Activated T-helper 1 cell treated with Interleukin-2 at 50 U/mL for 16 hours (primary cell): ENCODE data around the gene SPN.
"Not testable (repeated sequence)": the region's sequence is repeated elsewhere in the genome, so short reads cannot be mapped to it uniquely, and the experiment has no call there.

Experiments used
- DNase-seq: peaks from one replicate; pipeline ENCODE4 v3.0.0-alpha.2; 2020; ENCODE audit warnings: low read depth

Gene SPN

GRCh38 chr16:29676989-29677785 is 14.1 kb downstream of the SPN start:
- DNase-seq: no peak

DNA sequence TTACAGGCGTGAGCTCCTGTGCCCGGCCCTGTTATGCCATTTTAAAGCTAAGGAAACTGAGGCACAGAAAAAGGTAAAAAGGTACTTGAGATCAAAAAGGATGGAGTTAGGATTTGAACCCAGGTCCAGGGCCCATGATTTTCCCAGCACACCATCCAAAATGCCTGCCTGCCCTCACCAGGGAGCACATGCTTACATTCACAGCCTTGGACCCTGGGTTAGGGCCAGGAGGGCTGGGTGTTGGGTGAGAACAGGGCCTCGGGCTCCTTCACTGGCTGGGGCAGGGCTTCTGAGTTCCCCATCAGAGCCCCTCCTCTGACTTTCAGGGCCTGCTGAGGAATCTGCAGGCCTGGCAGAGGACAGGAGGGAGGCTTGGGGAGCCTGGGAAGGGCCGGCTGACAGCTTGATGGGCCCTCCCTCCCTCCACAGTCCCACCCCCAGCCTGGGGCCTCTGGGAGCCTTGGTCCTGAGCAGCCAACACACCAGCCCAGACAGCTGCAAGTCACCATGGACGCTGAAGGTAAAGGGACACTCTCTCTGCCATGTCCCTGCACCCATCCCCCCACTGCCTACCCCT is 15.7 kb downstream of the SPN start, which contains the start of gene QPRT:
TSS of gene QPRT (plus strand) at position 490 of the 577 bp plus-strand sequence. CDS start at position 508, 18 bp downstream.
- no peak for DNase-seq

- DNase-seq: no peak
These were observed 17.1 kb downstream of the SPN start for GRCh38 chr16:29680180-29680598.

DNA sequence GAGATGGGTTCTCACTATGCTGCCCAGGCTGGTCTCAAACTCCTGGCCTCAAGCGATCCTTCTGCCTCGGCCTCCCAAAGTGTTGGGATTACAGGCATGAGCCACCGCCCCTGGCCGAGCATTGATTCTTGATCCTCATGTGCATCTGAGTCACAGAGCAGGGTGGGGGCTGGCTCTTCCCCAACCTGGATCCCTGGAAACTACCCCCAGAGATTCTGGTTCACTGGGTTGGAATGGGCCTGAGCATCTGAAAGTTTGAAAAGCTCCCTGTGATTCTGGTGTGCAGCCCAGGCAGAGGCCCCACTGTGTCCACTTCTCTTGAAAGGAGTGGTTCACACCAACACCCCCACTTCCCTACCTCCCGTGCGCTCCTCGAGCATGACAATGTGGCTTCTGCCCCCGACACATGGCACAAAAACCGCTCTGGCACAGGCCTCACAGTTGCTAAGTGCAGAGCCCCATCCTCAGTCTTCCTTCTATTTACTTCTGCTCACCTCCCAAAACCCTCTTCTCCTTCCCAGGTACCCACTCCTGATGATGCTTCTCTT is 20.6 kb downstream of the SPN start:
- DNase-seq: no peak

DNA sequence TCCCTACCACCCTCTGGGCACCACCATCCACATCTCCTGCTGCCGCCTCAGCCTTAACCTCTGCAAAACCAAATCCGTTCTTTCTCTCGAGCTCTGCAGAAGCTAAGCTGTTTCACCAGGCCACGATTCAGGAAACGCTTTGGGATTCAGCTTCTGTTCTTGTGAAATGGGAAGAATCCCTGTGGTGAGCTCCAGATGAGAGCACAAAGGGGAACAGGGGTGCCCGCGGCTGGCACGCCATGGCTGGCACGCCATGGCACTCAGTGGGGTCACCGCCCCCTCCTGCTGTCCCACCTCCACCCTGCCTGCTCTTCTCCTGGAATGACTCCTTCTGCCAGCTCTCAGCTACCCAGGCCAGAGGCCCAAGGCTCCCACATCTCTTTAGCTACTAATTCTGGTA is 21.6 kb downstream of the SPN start:
- DNase-seq: no peak

DNA sequence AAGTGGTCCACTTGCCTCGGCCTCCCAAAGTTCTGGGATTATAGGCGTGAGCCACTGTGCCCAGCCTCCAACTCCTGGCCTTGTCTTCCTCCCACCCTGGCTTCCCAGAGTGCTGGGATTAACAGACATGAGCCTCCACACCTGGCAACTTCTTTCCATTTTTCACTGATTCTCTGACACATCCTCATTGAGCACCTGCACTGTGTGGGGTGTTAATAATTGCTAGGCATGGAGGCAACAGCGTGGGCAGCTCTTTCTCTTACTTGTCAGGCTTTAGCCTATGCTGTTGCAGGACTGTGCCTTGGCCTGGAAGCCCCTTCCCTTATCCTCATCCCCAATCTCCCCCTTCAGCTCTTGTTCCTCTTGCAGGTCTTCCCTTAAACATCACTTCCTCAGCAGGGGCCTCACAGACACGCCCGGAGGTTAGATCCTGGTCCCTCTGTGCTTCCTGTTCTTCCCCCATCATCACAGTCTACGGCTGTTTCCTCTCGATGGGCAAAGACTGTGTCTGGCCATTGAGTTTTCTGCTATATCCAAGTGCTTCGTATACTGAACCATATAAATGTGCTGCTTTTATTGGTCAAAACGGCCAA is 23.8 kb downstream of the SPN start:
- DNase-seq: no peak

- DNase-seq: no peak
These were observed 24.7 kb downstream of the SPN start for GRCh38 chr16:29687755-29688154.

GRCh38 chr16:29688172-29688571 is 25.1 kb downstream of the SPN start:
- DNase-seq: no peak

DNA sequence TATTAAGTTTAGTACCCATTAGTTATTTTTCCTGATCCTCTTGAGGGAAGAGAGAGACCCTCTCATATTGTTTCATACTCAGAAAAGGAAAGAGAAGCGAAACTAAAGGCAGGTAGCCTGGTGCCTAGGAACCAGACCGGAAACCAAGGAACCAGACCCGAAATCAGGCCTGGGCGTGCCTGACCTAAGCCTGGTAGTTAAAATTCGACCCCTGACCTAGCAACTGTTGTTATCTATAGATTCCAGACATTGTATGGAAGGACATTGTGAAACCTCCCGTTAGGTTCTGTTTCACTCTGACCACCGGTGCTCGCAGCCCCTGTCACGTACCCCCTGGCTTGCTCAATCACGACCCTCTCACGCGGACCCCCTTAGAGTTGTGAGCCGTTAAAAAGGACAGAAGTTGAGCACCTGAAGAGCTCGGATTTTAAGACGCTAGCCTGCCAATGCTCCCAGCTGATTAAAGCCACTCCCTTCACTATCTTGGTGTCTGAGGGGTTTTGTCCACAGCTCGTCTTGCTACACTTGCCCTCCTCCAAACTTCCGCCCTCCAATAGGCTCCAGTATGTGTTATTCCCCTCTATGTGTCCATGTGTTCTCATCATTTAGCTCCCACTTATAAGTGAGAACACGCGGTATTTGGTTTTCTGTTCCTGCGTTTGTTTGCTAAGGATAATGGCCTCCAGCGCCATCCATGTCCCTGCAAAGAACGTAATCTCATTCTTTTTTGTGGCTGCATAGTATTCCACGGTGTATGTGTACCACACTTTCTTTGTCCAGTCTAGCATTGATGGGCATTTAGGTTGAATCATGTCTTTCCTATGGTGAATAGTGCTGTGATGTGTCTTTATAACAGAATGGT is 26.7 kb downstream of the SPN start:
- DNase-seq: not testable (repeated sequence)

- DNase-seq: not testable (repeated sequence)
These were observed 29.6 kb downstream of the SPN start for GRCh38 chr16:29692606-29693005.

GRCh38 chr16:29694384-29695195 is 31.5 kb downstream of the SPN start:
- DNase-seq: no peak

- DNase-seq: not testable (repeated sequence)
These were observed 32.6 kb downstream of the SPN start for GRCh38 chr16:29695675-29696074.

GRCh38 chr16:29696881-29697331 is 33.9 kb downstream of the SPN start:
- DNase-seq: no peak

DNA sequence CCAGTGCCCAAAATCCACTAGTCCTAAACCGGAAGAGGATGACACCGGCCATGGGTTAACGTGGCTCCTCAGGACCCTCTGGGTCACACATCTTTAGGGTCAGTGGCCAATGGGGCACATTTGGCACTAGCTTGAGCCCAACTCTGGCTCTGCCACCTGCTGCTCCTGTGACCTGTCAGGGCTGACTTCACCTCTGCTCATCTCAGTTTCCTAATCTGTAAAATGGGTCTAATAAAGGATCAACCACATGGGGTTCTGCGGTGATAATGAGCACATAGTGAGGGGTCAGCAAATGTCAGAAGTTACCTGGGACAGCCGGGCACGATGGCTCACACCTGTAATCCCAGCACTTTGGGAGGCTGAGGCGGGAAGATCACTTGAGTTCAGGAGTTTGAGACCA is 34.3 kb downstream of the SPN start:
- no peak for DNase-seq

GRCh38 chr16:29698042-29698441 is 35.0 kb downstream of the SPN start:
- no peak for DNase-seq

GRCh38 chr16:29698484-29699323 is 35.7 kb downstream of the SPN start:
- DNase-seq: no peak

DNA sequence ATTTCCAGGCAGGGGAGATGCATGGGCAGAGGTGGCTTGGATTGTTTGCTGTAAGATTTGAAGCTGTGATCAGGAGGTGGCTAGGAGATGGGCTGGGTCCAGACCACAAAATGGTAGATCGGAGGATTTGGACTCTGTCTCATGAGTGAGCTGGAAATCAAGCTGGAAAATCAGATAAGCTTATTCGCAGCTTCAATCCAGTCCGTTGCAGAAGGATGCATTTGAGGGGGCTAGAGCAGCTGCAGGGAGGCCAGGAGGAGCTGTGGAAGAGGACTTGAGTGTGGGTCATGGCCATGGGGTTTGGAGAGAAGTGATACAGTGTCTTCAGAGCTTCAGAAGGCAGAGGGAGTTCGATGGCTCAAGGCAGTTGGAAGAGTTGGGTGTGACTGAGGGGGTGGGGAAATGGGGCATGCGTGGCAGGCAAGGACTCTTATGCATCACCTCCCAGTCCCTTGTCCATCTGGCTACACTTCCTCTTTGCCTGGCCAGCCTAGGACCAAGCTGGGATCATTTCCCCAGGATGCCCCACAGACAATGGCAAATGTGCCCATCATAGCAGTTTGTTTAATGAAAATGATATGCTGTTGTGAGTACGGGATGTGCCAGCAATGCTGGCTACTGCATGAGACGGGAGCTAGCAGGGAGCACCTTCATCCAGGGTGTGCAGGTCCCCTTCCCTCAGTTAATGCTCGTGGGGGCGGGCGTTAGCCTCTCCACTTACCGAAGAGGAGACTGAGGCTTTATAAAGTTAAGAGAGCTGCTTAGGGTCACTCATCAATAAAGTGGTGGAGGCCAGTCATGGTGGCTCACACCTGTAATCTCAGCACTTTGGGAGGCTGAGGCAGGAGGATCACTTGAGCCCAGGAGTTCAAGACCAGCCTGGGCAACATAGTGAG is 36.5 kb downstream of the SPN start:
- DNase-seq: no peak

DNA sequence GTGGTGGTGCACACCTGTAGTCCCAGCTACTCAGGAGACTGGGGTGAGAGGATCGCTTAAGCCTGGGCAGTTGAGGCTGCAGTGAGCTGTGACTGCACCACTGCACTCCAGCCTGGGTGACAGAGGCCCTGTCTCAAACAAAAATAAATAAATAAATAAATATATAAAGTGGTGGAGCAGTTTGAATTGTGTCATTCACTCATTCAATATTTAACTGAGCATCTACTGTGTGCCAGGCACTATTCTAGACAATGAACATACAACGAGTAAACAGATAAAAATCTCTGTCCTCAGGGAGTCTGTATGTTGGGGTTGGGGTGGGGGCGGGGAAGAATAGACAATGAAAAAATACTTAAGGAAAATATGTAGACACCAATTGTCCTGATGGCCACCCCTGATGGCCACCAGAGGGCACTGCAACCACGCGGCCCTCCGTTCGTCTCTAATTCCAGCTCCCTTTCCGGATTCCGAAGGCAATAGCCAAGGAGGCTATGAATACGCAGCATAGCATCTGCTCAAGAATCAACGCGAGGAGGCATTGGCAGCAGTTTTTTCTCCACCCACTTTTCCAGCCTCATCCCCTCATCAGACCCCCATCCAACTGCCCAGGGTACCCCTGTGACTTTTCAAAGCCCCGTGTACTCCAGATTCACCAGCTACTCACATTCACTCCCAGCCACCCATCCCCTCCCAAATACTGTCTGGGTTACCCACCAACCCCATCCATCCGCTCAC is 37.4 kb downstream of the SPN start:
- DNase-seq: peak; percentile 66
